ENCODE data around the gene NOX4.

Gene NOX4

DNA sequence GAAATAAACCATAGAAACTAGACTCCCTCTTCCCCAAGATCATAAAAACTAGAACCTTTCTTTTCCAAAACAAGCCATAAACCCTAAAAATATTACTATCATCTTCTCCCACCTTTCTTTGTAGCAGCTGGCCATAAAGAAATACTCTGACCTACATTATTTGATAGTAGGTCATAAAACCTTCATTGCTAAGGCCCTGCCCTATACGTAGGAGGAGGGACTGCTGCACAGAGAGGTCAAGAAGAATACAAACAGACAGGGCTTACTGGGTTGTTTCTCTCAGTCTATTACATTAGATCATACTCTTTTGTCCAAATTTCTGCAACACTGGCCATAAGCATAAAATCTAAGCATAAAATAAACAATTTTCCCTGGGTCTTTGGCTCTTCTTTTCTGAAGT lies 212.0 kb downstream of the NOX4 start:
- no peaks in the 10 kb centered on the region for H4K20me1 ChIP-seq (ENCODE audit: insufficient read depth, low read length)
- H3K79me2 ChIP-seq (ENCODE audit: low read length) = no peaks in the 10 kb centered on the region
- TF ChIP-seq, protein P1, sequence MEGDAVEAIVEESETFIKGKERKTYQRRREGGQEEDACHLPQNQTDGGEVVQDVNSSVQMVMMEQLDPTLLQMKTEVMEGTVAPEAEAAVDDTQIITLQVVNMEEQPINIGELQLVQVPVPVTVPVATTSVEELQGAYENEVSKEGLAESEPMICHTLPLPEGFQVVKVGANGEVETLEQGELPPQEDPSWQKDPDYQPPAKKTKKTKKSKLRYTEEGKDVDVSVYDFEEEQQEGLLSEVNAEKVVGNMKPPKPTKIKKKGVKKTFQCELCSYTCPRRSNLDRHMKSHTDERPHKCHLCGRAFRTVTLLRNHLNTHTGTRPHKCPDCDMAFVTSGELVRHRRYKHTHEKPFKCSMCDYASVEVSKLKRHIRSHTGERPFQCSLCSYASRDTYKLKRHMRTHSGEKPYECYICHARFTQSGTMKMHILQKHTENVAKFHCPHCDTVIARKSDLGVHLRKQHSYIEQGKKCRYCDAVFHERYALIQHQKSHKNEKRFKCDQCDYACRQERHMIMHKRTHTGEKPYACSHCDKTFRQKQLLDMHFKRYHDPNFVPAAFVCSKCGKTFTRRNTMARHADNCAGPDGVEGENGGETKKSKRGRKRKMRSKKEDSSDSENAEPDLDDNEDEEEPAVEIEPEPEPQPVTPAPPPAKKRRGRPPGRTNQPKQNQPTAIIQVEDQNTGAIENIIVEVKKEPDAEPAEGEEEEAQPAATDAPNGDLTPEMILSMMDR (IDR thresholded peaks at IDR 0.05; ENCODE audit: low read depth, low read length) = no peak
- TF ChIP-seq EZH2phosphoT487 (IDR thresholded peaks at IDR 0.05; ENCODE audit: low read depth) = no peak
- no peak overlapping the region for H3K27ac ChIP-seq (ENCODE audit: low read length)
- no peaks in the 10 kb centered on the region for H3K4me1 ChIP-seq (ENCODE audit: low read length)
- H3K4me3 ChIP-seq (ENCODE audit: low read length) = no peak overlapping the region
- no peak overlapping the region for H3K4me2 ChIP-seq (ENCODE audit: low read length)
- H3K36me3 ChIP-seq (replicated peaks; ENCODE audit: low read depth, low read length) = no peaks in the 10 kb centered on the region
- no peaks in the 10 kb centered on the region for H3K27me3 ChIP-seq (ENCODE audit: low read depth, low read length)
- no peaks in the 10 kb centered on the region for H3K9me3 ChIP-seq (ENCODE audit: insufficient read depth, low read length)
- H3K9ac ChIP-seq (ENCODE audit: low read length) = no peak overlapping the region
- no peak overlapping the region for H2AFZ ChIP-seq (ENCODE audit: low read depth, low read length)

DNA sequence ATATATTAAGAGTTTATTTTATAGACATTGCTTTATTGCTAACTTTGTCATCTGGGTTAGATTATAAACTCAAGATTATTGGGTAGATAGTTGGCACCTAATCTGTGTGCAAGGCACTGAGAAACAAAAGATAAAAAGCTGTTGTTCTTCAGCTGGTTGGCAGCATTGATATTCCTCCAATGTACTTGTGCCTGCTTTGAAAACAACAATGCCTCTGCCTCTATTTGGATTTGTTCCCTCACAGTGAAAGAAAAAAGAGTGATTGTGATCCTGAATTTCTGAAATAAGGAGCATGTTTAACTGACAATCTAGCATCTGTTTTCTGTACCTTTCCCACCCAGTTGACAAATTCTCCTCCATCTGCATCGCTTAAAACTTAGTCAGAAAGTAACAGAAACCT lies 215.2 kb downstream of the NOX4 start:
- Histone ChIP-seq H3K9ac (ENCODE audit: low read length) (no peak overlapping the region), H3K36me3 (replicated peaks; ENCODE audit: low read depth, low read length) (no peaks in the 10 kb centered on the region), H3K4me1 (ENCODE audit: low read length) (no peaks in the 10 kb centered on the region), H4K20me1 (ENCODE audit: insufficient read depth, low read length) (no peaks in the 10 kb centered on the region), H3K27ac (ENCODE audit: low read length) (no peak overlapping the region), H3K4me3 (ENCODE audit: low read length) (no peak overlapping the region), H3K27me3 (ENCODE audit: low read depth, low read length) (no peaks in the 10 kb centered on the region), H3K9me3 (ENCODE audit: insufficient read depth, low read length) (no peaks in the 10 kb centered on the region), H3K4me2 (ENCODE audit: low read length) (no peak overlapping the region), H3K79me2 (ENCODE audit: low read length) (no peaks in the 10 kb centered on the region), H2AFZ (ENCODE audit: low read depth, low read length) (no peak overlapping the region)
- no peak for TF ChIP-seq EZH2phosphoT487 (IDR thresholded peaks at IDR 0.05; ENCODE audit: low read depth)
- TF ChIP-seq, protein P1 (IDR thresholded peaks at IDR 0.05; ENCODE audit: low read depth, low read length) = no peak

Data from OCI-LY3 (cell line).